HG03135 (cell line): Measurements from ENCODE around the gene FRAT2.
A peak's percentile ranks its signal among the peaks of the same experiment; 100 is the strongest.

Experiments
- ATAC-seq: cut with Tn5 transposase; IDR thresholded peaks from one replicate; pipeline ENCODE4 v1.9.1; 2021; ENCODE audit warnings: mild to moderate bottlenecking, moderate library complexity; ENCODE audit not compliant: unreplicated experiment

Gene FRAT2

GRCh38 chr10:97334370-97335175, at the start of gene FRAT2:
Gene FRAT2, minus strand, starts transcription at chr10:97334729. Its CDS starts 157 bp downstream, at chr10:97334572.
- peak; percentile 83 for ATAC-seq

- ATAC-seq: no peak
Observed at GRCh38 chr10:97384156-97384555, 49.6 kb upstream of the FRAT2 start.

- no peak for ATAC-seq
Observed at GRCh38 chr10:97383159-97383558, 48.6 kb upstream of the FRAT2 start.

GRCh38 chr10:97381626-97382025, 47.1 kb upstream of the FRAT2 start:
- ATAC-seq: no peak

GRCh38 chr10:97380516-97380915, 46.0 kb upstream of the FRAT2 start:
- no peak for ATAC-seq

- no peak for ATAC-seq
Observed at GRCh38 chr10:97378933-97379921, 44.7 kb upstream of the FRAT2 start.

- no peak for ATAC-seq
Observed at GRCh38 chr10:97376413-97376812, 41.9 kb upstream of the FRAT2 start.

GRCh38 chr10:97373456-97373855, 38.9 kb upstream of the FRAT2 start:
- no peak for ATAC-seq

- no peak for ATAC-seq
Observed at GRCh38 chr10:97372233-97372875, 37.8 kb upstream of the FRAT2 start.

- no peak for ATAC-seq
Observed at GRCh38 chr10:97371696-97372095, 37.2 kb upstream of the FRAT2 start.

GRCh38 chr10:97367126-97367649, 32.7 kb upstream of the FRAT2 start:
- no peak for ATAC-seq

- ATAC-seq: no peak
Observed at GRCh38 chr10:97366572-97366971, 32.0 kb upstream of the FRAT2 start.

GRCh38 chr10:97365761-97366351, 31.3 kb upstream of the FRAT2 start:
- ATAC-seq: no peak

GRCh38 chr10:97363071-97363470, 28.5 kb upstream of the FRAT2 start:
- no peak for ATAC-seq

GRCh38 chr10:97362310-97363033, 27.9 kb upstream of the FRAT2 start:
- ATAC-seq: no peak

- ATAC-seq: no peak
Observed at GRCh38 chr10:97361537-97361901, 27.0 kb upstream of the FRAT2 start.

- ATAC-seq: no peak
Observed at GRCh38 chr10:97360705-97361536, 26.4 kb upstream of the FRAT2 start.

GRCh38 chr10:97358781-97359180, 24.3 kb upstream of the FRAT2 start:
- no peak for ATAC-seq

GRCh38 chr10:97358349-97358748, 23.8 kb upstream of the FRAT2 start:
- ATAC-seq: no peak
